HG03108 (cell line): ENCODE data around the gene SYP.

Source experiments
- ATAC-seq: cut with Tn5 transposase; IDR thresholded peaks from one replicate; pipeline ENCODE4 v1.9.1; 2021; ENCODE audit warnings: moderate library complexity; ENCODE audit not compliant: unreplicated experiment

Gene SYP

GRCh38 chrX:49199906-49200771, at the start of gene SYP:
TSS of gene SYP (minus strand) at chrX:49200193. CDS start at chrX:49200186, 7 bp downstream.
- peak; percentile 96 for ATAC-seq

DNA sequence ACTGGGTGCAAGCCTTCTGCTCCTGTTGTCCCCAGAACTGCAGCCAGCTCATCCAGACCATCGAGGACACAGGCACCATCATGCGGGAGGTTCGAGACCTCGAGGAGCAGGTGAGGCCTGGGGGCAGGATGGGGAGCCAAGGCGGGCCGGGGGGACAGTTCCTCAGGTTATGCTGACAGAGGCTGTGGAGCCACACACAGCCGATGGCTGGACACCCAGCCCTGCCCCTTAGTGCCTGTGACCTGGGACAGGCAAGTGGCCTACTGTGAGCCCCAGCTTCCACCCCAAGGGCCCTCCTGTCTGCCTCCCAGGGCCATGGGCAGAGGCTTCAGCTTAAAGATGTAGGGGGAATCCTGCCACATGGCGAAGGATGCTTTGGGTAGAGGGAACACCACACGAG, 49.6 kb upstream of the SYP start:
- ATAC-seq: no peak

DNA sequence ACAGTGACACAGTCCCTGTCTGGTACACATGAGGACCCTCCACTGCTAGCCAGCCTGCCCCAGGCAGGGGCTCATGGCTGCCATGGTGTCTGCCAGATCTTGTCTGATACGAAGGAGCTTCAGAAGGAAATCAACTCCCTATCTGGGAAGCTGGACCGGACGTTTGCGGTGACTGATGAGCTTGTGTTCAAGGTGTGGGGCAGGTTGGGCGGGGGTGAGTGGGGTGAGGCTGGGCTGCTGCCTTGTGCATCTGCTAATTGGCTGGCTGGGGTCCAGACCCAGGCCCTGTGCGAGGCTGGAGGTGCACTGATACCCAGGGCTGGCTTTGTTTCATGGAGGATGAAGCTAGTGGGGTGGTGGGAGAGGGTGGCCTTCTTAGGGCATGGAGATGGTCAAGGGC, 49.1 kb upstream of the SYP start:
- ATAC-seq: no peak

DNA sequence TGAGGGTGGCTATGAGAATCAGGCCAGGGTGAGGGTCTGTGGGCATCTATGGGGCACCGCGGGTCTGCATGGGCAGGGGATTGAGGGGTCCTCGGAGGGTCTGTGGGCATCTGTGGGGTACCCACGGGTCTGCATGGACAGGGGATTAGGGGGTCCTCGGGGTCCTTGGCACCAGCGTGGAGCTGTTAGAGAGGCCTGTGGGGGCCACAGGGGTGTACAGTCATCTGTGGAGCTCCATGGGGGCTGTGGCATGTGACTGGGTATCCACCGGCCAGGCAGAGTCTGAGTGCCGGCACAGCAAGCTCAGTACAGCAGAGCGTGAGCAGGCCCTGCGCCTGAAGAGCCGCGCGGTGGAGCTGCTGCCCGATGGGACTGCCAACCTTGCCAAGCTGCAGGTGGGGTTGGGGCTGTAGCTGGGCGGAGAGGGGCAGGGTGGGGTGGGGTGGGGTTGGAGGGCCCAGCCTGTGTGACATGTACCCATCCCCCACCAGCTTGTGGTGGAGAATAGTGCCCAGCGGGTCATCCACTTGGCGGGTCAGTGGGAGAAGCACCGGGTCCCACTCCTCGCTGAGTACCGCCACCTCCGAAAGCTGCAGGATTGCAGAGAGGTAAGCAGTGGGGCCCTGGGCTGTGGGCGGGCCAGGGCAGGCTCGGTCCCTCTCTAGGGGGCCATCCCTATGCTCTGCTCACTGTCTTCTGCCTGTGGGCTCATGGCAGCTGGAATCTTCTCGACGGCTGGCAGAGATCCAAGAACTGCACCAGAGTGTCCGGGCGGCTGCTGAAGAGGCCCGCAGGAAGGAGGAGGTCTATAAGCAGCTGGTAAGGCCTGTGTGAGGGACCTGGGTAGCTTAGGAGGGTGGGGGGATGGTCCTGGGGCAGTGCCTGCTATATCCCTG, 48.2 kb upstream of the SYP start:
- ATAC-seq: no peak

GRCh38 chrX:49247346-49247745, 47.4 kb upstream of the SYP start:
- ATAC-seq: no peak

DNA sequence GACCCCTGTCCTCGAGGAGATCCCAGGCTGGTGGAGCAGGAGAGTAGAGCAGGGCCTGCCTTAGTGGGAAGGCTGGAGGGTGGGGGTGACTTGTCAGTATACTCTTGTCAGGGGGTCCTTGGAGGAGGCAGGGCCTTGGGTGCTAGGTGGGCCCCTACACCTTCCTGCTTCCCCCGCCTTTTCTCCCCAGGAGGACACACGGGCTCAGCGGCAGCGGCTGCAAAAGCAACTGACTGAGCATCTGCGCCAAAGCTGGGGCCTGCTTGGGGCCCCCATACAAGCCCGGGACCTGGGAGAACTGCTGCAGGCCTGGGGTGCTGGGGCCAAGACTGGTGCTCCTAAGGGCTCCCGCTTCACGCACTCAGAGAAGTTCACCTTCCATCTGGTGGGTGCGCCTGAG, 46.5 kb upstream of the SYP start:
- ATAC-seq: no peak

GRCh38 chrX:49244207-49244606, 44.2 kb upstream of the SYP start:
- no peak for ATAC-seq

DNA sequence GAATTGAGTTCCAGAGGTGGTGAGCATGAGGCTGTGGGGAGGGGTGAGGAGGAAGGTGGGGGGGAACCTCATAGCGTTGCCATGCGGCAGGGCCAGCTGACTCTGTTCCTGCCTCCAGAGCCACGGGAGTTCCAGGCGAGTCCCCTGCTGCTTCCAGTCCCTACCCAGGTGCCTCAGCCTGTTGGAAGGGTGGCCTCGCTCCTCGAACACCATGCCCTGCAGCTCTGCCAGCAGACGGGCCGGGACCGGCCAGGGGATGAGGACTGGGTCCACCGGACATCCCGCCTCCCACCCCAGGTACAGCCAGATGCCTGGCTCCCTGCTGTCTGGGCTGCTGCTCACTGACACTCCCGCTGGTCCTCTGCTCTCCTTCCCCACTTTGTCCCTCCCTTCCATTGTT, 43.2 kb upstream of the SYP start:
- ATAC-seq: no peak

DNA sequence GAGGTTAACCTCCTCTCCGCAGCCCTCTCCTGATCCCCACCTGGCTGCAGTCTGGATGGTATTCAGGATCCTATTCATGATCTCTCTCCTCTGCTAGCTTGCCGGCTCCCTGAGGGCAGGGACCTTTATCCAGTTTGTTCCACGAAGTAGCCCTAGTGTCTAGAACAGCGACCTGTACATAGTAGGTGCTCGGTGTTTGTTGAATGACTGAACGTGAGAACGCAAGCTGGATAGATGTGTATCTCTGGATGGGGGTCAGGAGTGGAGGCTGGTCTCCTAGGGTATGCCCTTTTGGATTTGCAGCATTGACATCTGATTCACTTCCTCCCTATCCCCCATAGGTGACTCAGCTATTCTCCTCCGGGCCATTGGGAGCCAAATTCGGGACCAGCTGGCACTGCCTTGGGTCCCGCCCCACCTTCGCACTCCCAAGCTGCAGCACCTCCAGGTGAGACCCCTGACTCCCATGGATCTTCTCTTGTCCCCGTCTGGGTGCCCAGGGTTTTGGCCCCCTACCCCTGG, 42.6 kb upstream of the SYP start:
- ATAC-seq: no peak

DNA sequence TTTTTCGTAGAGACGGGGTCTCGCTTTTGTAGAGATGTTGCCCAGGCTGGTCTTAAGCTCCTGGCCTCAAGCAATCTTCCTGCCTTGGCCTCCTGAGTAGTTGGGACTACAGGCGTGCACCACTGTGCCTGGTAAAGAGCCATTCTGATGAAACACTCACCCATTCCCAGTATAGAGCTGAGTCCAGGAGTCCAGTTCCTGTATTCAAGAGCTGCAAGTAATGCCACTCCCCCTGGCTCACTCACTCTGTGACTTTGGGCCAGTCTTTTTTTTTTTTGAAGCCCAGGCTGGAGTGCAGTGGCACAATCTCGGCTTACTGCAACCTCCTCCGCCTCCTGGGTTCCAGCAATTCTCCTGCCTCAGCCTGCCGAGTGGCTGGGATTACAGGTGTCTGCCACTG, 38.7 kb upstream of the SYP start:
- no peak for ATAC-seq

GRCh38 chrX:49237060-49237459, 37.1 kb upstream of the SYP start:
- ATAC-seq: no peak

DNA sequence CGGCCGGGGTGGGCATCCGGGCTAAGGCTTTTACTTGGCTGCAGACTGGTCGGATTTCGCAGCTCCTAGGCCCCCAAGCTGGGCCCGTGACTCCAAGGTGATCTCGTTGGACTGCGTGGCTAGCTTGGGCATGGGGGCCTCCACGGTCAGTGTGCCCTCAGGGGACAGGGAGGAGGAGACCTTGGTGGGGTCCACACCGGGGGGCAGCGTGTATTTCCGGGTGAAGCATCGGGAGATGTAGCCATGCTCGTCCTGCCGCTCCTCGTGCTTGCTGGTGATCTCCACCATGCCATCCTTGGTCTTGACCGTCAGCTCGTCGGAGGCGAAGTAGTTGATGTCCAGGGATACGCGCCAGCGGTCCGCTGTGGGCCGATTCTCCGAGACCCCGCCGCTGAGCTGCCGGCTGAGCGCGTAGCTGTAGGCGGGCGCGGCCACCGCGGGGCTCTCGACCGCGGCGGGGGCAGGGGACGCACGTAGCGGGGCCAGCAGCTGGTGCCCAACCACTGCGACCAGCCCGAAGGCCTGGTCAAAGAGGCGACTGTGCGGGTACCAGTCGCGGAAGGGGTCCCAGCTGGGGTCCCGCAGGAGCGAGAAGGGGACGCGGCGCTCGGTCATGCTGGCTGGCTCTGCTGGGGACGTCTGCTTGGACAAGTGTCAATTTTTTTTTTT, 34.0 kb upstream of the SYP start:
- no peak for ATAC-seq

DNA sequence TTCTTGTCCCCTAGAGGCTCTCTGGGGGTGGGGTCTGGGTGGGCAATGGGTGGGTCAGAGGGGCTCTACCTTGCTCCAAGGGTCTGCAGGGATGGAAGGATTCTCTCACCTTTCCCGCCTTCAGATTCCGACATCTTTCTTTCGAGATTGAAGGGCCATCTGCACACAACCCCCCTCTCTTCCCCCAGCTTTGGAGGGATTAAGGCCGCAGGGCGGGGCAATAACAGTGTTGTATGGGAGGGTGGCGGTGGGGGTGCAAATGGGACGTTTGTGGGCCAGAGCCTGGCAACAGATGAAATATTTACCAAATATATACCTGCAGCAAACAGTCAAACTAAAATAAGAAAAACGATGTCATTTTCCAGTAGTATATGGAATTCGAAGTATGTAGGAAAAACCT, 33.2 kb upstream of the SYP start, which contains the start of gene CACNA1F:
Gene CACNA1F (minus strand): TSS at position 165 of the 400 bp plus-strand sequence. CDS start 31 bp downstream, at position 134.
- no peak for ATAC-seq

GRCh38 chrX:49232525-49232924, 32.5 kb upstream of the SYP start:
- no peak for ATAC-seq

DNA sequence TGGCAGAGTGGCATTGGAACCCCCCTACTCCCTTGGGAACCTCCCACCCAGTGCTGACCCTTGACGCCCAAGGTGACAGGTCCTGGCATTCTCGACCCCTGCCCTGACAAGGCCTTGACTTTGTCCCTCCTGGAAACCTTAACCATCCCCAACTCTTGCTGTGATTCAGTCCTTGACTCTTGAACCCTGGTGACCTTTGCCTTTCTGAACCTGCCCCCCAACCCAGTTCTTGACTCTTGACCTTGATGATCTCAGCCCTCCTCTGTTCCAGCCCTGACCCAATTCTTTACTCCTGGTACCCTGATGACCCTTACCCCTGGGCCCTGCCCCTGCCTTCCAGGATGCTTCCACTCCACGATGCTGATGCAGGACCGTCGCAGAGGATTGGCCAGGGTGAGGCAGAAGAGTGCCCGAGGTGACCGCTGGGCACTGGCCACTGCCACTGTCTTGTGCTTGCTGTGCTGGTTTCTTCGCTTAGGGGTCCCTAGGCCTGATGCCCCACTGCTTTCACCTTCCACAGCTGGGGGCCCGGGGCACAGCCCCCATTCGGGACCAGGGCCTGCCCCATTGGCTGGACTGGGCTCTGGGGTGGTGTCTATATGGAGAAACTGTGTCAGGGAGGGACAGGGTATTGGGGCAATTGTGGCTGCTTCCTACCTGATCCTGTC, 31.5 kb upstream of the SYP start:
- no peak for ATAC-seq

DNA sequence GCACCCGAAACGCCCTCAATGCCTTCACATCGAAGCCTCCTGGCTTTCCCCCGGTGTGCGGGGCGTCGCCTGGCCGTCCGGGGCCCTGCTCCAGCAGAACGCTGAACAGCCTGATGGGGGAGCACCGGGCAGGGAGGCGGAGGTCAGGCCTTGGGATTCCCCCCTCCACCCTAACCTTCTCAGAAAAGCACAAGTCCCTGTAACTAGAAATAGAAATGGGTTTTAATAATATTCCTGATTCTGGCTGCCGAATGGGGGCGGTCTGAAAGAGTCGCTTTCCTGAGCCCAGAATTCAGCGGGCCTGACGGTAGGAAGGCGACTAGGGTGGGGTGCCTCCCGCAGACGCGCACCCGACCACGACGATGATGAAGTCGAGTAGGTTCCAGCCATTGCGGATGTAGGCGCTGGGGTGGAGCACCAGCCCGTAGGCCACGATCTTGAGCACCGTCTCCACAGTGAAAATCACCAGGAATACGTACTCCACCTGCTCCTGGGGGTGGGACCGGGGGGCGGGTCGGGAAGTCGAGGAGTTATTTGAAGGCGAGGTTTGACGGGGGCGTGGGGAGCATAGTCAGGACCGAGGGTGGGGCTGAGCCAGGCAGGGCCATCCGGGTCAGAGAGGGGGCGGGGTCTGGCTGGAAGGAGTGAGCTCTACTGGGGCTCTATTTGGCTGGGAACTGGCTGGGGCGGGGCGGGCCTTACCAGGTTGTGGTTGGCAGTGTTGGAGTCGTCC, 30.7 kb upstream of the SYP start:
- peak; percentile 48 for ATAC-seq

DNA sequence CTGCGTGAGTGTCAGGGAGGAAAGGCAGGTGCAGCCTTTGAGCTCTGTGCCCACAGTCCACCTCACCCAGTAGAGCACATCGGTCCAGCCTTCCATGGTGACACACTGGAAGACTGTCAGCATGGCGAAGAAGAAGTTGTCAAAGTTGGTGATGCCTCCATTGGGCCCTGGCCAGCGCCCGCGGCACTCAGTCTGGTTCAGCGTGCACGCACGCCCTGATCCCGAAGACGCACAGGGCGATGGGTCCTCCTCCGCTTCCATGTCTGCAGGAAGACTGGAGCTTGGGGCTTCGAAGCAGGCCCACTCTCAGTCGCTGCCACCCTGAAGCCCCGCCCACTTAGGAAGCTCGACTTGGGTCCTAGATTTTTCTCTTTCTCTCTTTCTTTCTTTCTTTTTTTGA, 28.2 kb upstream of the SYP start:
- ATAC-seq: no peak

GRCh38 chrX:49227726-49228125, 27.7 kb upstream of the SYP start:
- ATAC-seq: no peak

DNA sequence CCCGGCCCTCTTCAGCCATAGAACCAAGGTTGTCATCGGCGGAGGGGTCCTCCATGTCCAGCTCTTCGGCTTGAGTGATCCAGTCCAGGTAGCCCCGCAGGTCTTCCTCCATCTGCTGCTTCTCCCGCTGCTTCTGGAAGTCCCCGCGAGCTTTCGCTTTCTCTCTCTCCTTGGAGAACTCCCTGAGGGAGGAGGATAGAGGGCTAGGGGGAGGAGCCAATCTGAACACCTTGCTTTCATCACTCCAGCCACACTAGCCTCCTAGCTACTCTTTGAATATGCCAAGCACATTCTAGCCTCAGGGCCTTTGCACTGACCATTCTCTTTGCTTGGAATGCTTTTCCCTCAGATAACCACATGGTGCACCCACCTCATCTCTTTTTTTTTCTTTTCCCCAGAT, 27.0 kb upstream of the SYP start:
- no peak for ATAC-seq

GRCh38 chrX:49225858-49226257, 25.9 kb upstream of the SYP start:
- ATAC-seq: no peak
